CD4-positive, alpha-beta T cell treated with Interleukin-15 for 4 hours (primary cell): ENCODE data around the gene BCL11A.

ENCODE experiments used
- DNase-seq: peaks from one replicate; pipeline ENCODE4 v3.0.0-alpha.2; 2020; ENCODE audit warnings: low spot score

The BCL11A gene

DNA sequence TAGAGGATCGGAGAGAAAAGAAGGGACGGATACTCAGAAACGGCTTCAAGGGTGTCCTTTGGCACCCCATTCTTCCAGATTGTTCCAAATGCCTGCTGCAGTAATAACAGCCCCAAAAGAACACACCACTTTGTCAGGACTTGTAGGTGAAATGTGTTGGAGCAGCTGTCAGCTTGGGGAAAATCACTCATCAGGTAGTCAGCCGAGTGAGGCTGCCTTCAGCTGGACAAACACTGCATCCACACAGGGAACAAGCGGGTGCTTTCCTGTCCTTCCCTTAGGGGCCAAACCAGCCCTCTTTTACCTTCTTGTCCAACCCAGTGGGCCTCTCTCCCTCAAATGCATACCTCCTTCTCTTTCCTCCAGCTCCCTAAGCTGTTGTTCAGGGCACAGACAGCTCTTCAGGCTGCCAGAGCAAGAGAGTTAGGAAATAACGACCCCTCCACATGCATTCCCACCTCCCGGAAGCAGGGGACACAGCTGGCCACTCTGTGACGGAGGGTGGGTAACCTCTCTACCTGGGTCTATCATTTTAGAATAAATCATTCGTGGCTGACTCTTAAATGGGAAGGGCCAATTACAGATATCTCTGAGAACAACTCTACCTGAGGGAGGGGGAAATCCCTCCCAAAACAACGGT, 48.1 kb downstream of the BCL11A start:
- no peak for DNase-seq

DNA sequence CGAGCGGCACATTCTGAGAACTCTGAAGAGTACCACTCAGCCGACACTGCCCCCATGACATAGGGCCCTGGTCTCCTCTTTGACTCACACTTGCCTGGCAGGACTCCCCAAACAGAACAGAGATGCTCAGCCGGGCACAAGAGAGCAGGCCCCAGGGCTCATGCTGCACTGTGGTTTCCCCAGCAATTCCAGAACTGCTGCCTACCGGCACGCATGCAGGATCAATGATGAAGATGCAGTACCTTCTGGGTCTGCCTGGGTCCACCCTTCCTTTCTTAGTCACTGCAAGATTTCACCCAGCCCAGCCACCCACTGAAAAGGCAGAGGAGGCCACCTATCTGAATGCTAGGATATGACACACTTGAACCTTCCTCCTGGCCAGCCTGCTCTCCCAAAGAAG, 49.4 kb downstream of the BCL11A start:
- no peak for DNase-seq

DNA sequence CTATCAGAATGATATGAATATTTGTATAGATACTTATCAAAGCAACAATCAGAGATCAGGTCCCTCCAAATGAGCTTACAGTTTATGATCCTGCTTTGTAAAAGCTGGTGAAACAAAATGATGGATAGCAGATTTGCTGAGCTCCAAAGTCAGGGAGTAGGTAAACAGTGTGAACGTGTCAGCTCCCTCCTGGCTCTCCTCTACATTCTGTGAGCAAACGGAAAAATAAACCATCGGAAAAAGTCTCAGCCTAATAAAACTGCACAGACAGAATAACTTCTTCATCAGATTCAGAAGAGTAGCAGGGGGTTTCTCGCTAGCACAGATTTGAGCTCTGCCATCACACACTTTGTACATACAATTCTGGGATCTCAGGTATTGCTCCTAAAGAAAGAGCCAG, 51.3 kb downstream of the BCL11A start:
- DNase-seq, result no peak

DNA sequence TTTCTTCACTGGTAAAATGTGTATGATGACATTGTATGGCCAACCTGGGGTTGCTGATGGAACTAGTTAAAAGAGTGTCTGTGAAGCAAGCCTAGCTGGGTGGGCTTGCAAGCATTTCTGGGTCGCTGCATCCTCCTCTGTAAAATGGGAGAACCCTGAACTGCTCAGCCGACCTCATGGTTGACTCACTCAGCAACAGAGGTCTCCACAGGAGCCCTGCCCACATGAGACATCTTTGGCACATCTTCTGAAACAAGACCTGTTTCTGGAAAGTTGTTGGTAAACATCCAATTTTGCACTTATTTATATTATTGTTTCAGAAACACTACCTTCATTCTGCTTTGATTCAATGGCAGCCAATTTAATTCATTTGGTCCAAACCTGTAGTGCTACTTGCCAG, 52.6 kb downstream of the BCL11A start:
- DNase-seq, result no peak

DNA sequence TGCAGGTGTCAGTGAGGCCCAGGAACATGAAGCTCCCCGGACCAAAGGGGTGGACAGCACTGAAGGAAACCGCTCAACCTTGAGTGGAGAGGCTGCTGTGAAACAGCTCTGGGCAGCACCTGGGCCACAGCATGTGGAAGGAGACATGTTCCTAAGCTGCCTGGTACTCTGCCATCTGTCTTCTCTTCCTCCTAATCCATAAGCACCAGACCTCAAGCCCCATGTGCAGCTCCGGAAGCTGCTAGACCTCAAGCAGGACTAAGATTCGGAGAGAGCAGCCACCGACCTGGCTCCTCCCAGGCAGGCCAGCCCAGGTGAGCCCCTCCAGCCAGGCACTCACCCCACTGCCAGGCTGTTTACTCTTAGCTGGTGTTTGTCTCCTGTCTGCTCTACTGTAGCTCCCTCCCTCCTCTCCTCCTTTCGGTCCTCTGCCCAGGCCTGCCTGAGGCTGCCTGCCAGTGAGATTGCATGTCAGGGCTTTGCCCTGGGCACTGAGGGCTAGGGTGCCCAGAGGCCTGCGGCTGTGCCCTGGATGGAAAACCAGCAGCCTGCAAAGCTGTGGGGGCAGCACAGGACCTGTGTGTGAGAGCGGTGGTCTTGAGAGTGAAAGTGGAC, 53.7 kb downstream of the BCL11A start:
- DNase-seq, result no peak

DNA sequence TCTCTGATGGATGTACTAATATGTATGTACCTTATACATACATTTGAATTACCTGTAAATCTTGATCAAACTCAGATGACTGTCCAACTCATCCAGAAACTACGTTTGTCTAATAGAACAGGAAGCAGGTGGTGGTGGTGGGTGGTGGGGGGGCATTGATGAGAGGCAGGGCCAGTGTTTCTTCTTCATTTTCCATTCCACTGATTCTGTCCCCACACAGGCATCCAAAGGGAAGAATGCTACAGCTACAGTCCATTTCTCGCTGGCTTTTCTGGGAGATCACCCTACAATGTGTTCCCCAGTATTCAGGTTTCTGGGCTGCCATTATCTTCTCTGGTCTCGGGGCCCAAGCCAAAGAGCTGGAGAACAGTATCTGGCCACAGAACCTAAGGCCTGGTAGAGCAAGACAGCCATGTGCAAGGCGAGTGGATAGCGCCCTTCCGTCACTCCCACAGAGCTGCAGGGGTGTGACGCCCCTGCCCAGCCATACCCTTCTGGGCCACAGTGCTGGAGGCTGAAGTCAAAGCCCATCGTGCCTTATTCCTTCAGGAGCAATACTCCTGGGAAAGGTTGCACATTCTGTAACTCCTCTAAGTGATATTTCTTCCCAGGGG, 54.5 kb downstream of the BCL11A start:
- DNase-seq, result no peak

DNA sequence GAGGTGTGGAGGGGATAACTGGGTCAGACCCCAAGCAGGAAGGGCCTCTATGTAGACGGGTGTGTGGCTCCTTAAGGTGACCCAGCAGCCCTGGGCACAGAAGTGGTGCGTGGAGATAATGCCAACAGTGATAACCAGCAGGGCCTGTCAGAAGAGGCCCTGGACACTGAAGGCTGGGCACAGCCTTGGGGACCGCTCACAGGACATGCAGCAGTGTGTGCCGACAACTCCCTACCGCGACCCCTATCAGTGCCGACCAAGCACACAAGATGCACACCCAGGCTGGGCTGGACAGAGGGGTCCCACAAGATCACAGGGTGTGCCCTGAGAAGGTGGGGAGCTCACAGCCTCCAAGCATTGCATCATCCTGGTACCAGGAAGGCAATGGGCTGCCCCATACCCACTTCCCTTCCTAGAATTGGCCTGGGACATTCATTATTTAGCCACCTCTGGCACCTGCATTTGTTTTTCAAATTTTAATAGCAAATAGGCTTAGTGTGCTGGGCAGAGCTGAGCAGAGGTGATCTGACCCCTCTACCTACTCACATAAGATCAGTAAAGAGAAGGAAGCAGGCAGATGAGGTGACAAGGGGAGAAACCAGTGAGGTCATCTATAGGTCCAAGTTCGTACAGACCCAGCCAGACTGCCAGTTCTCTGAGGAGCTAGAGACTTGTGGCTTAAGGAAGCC, 55.2 kb downstream of the BCL11A start:
- DNase-seq, result no peak

DNA sequence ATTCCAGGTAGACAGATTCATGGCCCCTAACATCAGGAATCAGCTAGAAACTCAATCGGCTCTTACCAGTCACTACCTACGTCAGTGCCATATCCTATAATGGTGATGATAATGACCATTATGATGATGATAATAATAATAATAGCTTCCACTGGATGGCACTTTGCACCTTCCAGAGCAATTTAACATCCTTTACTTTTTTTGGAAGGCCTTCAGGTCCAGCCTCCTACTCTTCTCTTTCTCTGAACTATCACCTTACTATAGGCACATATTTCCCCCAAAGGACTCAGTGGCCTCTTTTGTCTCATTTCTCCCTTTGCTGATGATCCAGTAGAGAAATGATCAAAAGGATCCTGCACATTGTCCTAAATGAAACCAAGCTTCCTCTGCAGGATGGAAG, 56.0 kb downstream of the BCL11A start:
- no peak for DNase-seq

DNA sequence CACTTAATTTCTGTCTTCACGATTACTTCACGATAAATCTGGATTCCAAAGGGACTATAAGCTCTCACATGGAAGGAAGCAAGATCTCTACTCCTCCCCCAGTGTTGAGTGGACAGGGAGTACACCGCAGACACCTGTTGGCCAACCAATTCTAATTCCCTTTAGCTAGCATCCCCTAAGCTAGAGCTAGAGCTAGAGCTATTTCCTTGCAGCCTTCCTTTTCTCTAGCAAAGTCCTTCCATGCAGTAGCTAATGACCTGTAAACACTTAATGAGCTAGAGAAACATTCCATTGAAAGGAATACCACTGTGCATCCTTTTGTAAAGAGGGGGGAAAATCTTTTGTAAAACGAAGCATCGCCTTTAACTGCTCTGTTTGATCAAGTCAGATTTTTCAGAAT, 56.5 kb downstream of the BCL11A start:
- no peak for DNase-seq

DNA sequence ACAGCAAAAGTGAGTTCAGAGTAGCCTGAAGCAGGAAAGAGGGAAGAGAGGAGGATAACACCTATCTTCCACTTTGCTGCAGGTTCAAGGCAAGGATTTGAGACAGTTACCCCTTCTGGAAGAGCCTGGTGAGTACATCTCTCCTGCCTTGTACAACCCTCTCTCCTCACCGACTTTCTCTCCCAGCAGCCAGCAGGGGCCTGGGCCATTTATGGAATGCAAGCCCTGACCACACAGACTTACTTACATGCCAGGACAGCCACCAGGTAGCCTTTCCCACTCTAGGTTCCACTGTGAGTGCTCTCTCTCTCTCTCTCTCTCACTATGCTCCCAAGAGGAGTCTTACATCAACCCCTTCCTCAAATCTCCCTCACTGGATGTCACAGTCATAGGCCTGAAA, 57.0 kb downstream of the BCL11A start:
- DNase-seq, result no peak

DNA sequence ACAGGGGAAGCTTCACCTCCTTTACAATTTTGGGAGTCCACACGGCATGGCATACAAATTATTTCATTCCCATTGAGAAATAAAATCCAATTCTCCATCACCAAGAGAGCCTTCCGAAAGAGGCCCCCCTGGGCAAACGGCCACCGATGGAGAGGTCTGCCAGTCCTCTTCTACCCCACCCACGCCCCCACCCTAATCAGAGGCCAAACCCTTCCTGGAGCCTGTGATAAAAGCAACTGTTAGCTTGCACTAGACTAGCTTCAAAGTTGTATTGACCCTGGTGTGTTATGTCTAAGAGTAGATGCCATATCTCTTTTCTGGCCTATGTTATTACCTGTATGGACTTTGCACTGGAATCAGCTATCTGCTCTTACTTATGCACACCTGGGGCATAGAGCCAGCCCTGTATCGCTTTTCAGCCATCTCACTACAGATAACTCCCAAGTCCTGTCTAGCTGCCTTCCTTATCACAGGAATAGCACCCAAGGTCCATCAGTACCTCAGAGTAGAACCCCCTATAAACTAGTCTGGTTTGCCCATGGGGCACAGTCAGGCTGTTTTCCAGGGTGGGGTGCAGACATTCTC, 58.3 kb downstream of the BCL11A start:
- DNase-seq, result no peak

DNA sequence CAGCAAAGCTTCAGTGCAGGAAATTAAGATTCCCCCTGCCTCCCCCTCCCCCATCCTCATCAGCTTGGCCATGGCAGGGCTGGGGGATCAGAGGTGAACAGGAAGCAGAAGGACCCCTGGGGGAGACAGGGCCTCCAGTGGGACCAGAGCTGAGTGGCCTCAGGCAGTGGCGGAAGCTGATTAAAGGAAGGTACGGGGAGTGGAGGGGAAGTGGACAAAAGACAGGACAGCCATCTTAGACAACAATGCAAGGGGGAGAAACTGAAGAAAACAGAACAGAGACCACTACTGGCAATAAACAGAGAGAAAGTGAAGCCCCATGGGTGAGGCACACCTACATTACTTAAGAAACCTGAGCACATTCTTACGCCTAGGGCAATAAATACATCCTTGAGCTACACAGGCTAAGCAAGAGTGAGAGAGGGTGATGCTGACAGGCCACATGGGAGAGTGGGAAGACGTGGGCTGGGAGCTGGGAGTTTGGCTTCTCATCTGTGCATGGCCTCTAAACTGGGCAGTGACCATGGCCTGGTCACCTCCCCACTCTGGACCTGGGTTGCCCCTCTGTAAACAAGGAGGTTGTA, 59.6 kb downstream of the BCL11A start:
- no peak for DNase-seq

DNA sequence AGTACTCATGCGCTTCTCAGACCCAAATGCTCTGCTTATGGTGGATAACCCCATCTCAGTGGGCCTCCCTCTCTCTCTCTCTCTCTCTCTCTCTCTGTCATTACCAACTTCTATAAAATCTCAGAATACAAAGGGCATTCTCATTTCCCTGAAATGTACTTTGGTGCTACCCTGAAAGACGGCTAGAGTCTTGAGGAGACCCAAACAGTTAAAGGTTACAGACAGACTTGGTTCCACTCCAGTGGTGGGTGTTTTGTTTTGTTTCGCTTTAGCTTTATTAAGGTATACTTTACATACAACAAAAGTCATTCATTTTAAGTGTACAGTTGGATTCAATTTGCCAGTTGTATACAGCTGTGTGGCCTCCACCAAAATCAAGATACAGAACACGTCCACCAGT, 60.9 kb downstream of the BCL11A start:
- no peak for DNase-seq

DNA sequence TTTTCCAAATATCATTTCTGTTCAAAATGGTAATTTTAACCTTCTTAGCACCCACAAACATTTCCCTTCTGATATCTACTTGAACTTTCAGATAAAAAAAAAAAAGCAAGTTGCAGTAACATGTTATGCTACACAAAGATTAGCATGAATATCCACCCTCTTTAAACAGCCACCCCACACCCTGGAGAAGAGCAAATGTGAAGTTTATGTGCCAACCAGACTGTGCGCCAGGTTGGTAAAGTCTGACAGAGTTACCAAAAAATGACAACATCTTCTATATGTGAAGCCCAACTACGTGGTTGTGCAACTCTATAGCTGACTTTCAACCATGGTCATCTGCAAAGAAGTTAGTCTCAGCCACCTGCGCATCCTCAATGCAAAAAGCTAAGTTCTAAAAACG, 62.6 kb downstream of the BCL11A start:
- DNase-seq, result no peak

DNA sequence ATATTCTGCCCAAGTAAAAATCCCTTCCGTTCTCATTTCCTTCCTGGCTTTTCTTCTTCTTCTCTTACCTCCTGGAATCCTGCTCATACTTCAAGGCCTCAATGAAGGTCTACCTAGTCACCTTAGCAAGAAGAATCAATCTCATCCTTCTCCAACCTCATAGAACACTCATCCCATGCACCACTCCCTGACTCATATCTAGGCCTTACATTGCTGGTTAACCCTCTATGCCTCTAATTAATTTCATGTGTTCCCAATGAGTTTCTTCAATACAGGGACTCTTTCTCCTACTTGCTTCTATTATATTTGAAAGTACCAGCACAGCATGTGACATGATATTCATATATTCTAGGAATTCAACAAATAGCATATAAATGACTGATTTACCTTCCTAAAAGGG, 63.0 kb downstream of the BCL11A start:
- no peak for DNase-seq

DNA sequence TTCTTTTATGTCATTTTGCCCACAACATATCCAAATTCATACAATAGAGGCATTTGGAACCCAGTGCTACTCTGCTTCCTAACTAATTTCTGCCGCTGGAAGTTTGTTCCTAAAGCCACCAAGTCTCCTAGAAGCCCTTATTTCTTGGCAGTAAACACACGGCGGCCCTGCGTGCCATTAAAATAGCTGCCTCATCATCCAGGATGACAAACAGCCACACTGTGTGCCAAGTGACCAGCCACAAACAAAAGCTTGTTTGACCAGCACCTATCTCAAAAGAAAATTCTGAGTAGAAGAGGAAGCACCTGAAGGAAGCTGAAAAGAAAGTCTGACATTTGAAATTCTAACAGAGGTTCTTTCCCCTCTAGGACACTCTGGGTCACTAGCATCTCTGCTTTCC, 64.2 kb downstream of the BCL11A start:
- DNase-seq, result no peak

DNA sequence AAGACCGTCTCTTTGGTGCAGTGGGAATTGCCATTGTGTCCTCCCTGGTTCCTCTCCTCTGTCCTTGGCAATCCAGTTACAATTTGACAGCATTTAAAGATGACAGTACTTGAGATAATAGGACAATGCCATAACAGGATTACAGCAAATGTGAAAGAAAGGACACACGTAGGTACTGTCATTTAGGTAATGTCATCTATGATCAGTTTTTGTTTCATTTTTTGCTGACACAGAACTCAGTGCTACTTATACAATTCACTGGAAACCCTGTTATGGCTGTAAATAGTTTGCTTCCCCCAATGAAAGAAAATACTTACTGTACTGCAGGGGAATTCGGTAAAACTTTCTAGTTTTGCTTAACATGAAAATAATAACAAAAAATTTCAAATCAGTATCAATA, 65.2 kb downstream of the BCL11A start:
- DNase-seq, result no peak

DNA sequence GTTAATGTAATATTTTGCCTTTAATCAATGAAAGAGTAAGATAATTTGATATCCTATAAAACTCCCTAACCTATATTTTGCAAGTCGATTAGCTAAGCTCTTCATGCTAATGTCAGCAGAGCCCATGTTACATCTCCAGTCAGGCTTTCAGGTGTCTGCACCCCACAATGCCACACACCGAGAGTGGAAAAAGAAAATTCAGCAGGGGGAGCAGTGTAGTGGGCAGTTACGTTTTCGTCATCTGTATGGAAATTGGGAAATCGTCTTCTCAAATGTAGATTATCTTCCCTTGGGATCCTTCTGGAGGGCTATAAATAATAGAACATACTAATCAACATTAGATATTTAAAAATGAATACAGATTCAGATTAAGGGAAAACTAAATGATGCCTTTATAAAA, 66.3 kb downstream of the BCL11A start:
- no peak for DNase-seq

DNA sequence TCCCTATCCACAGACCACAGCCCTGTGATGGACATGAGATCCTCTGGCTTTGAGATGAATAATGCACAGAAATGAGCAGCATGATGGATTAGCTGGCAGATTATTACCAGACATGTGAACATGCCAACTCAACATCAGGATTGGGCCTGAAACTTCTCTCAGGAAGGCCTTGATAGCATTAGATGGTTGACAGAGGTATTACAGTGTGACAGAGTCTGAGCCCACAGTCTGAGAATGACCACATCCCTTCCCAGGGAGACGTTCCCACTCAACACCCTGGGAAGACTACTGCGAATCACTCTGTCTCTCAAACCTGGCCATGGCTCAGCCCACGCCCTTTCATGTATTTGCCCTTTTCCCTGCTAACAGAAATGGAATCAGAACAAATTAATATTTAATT, 66.9 kb downstream of the BCL11A start:
- DNase-seq, result no peak

DNA sequence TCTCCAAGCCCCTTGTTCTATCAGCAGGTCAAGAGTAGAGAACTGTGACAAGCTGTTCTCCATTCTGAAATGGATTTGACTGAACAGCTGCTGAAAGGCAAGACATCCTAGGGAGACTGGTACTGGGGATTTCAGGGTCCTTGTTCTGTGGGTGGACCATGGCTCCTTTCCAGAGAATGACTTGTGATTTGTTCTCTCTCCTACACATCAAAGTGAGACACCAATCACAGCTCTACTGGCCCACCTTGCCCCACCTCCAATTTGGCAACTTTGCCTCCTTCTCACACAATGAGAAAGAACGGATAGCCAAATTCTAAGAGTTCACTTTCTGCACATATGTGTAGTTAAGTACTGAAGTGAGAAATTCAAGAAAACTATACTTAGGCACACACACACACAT, 67.4 kb downstream of the BCL11A start:
- no peak for DNase-seq

DNA sequence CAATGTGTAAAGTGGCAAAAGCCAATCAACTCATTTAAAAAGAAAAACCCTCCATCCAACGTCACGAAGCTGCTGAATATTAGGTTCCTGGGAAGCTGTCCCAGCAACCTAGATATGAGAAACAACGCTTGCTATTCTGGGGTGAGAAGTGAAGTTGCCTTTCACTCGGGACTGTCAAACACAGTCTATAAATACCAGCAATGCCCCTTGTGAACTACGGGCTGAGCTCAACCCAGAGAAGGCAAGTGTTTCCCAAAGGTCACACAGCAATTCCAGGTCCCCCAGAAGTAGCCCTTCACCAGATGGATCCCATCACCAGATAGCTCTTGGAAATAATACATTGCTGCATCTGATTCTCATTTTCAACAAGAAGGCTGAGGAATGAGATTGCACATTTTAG, 67.9 kb downstream of the BCL11A start:
- no peak for DNase-seq

DNA sequence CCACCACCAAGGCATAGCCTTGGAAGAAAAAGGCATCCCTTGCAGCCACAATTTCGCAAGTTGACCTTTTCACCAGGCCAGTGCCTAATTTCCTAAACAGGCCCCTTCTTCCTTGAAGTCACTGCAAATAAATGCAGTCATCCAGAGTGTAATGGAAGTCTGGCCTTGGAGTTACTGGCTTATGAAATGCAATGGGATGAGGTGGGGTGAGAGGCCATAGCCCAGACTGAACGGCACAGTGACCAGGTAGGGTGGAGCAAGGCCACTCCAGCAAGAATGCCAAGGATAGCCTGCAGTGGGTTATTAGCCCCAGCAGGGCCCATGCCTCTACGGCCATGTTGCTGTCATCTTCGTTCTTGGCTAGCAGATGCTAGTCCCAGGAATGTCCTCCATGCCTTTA, 68.4 kb downstream of the BCL11A start:
- no peak for DNase-seq
